Activated naive CD8-positive, alpha-beta T cell treated with anti-CD3 and anti-CD28 coated beads, Interleukin-2, amount 10 ng/mL, durations not matched to agents 7 days and 5 days (primary cell): ENCODE data around the gene HERPUD2. TPM values are rescaled to one million over a fixed set of nuclear protein-coding genes. Genes with fewer than 3 reads are reported as not detected.
"Not testable (repeated sequence)": the region's sequence is repeated elsewhere in the genome, so short reads cannot be mapped to it uniquely, and the experiment has no call there.

Experiments
- ATAC-seq: fragments of 150-1000 bp; cut with Tn5 transposase; one replicate; pipeline ENCODE4 v1.10.0; 2021; ENCODE audit warnings: low read depth, moderate library complexity
- POLR2A ChIA-PET: fragments of 350-600 bp; sonication (Branson Sonifier 250); formaldehyde crosslinking; loops from one replicate; lab custom pipeline; 2021; ENCODE audit warnings: antibody characterized with exemption; lab: Charles Lee
- DNase-seq: peaks from one replicate; pipeline ENCODE4 v3.0.0; 2021
- H3K27ac Mint-ChIP-seq: one replicate; pipeline ENCODE4 v1.8.0; 2022; ENCODE audit warnings: mild to moderate bottlenecking, mixed read lengths
- H3K27me3 Mint-ChIP-seq: one replicate; pipeline ENCODE4 v1.8.0; 2022; ENCODE audit warnings: mild to moderate bottlenecking, moderate library complexity, mixed read lengths
- H3K36me3 Mint-ChIP-seq: one replicate; pipeline ENCODE4 v1.8.0; 2021; ENCODE audit warnings: mild to moderate bottlenecking, mixed read lengths
- H3K4me1 Mint-ChIP-seq: one replicate; pipeline ENCODE4 v1.8.0; 2021; ENCODE audit warnings: mixed read lengths
- H3K4me3 Mint-ChIP-seq: one replicate; pipeline ENCODE4 v1.8.0; 2022; ENCODE audit warnings: mild to moderate bottlenecking, moderate library complexity, mixed read lengths
- H3K9me3 Mint-ChIP-seq: one replicate; pipeline ENCODE4 v1.8.0; 2021; ENCODE audit warnings: mixed read lengths
- total RNA-seq, 2 experiments: library from RNA; stranded (reverse); gene quantifications; one replicate each; pipeline ENCODE4 v1.2.3, GENCODE V29; 2021

Gene HERPUD2
- total RNA-seq, 2 experiments from 2014 or later: 48.5 to 55.6 TPM

DNA sequence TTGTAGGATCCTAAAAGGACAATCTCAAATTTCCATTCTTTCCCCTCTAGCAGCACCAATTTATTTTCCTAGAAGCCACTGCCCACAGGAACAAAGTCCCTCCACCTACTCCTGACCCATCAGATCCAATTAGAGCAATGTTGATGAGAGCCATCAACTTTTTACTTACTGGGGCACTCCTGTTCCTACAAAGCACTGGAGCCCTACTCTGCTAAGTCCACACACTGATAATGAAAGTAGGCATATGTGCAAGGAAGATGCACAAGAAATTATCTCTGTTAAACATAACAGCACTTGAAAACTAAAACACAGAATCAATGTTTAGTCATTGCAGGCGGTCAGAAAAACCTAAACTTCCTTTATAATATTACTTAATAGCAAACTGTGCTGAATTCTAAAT is 3.6 kb downstream of the HERPUD2 start:
- H3K27me3 Mint-ChIP-seq: no peaks in the 10 kb centered on the region
- ATAC-seq (no peak), DNase-seq (no peak)
- H3K27ac Mint-ChIP-seq: peak overlapping the region; percentile 84
- POLR2A ChIA-PET: interaction anchor here (0.8 to 2.6 kb wide), 6 partner anchors 34 to 216 kb away, joined by 3 to 29 read pairs (median 4); partner anchors contain the start of gene SEPTIN7
- peaks cover 57% of the 10 kb centered on the region for H3K4me1 Mint-ChIP-seq
- no peaks in the 10 kb centered on the region for H3K9me3 Mint-ChIP-seq
- peak overlapping the region; percentile 87 for H3K4me3 Mint-ChIP-seq
- peaks cover 20% of the 10 kb centered on the region for H3K36me3 Mint-ChIP-seq

- H3K27me3 Mint-ChIP-seq, ATAC-seq, DNase-seq, H3K9me3 Mint-ChIP-seq: not testable (repeated sequence)
- peak overlapping the region; percentile 87 for H3K4me3 Mint-ChIP-seq
- H3K27ac Mint-ChIP-seq: peak overlapping the region; percentile 84
- H3K4me1 Mint-ChIP-seq: peaks cover 51% of the 10 kb centered on the region
- POLR2A ChIA-PET: interaction anchor here (1.2 to 2.6 kb wide), 3 partner anchors 37 to 216 kb away, joined by 3 to 29 read pairs (median 5); partner anchors contain the start of gene SEPTIN7
- peaks cover 21% of the 10 kb centered on the region for H3K36me3 Mint-ChIP-seq
These were observed 4.3 kb downstream of the HERPUD2 start for GRCh38 chr7:35690614-35691013.

- Mint-ChIP-seq H3K27ac (no peak overlapping the region), H3K4me3 (no peak overlapping the region), H3K36me3 (peaks cover 40% of the 10 kb centered on the region), H3K27me3 (no peaks in the 10 kb centered on the region), H3K4me1 (peaks cover 52% of the 10 kb centered on the region), H3K9me3 (peaks cover 5% of the 10 kb centered on the region)
- POLR2A ChIA-PET: interaction anchor here (3.2 kb wide), 1 partner anchor 9 kb away, joined by 11 read pairs; the partner anchor contains the start of gene HERPUD2
- DNase-seq: no peak
- no peak for ATAC-seq
These were observed 9.2 kb downstream of the HERPUD2 start for GRCh38 chr7:35685781-35686180.

- DNase-seq (no peak), ATAC-seq (peak; percentile 72)
- peaks cover 36% of the 10 kb centered on the region for H3K4me1 Mint-ChIP-seq
- peaks cover 5% of the 10 kb centered on the region for H3K9me3 Mint-ChIP-seq
- no peak overlapping the region for H3K27ac Mint-ChIP-seq
- POLR2A ChIA-PET: interaction anchor here (0.7 kb wide), 1 partner anchor 13 kb away, joined by 3 read pairs; no protein-coding TSS in a partner anchor
- no peaks in the 10 kb centered on the region for H3K27me3 Mint-ChIP-seq
- peak overlapping the region; percentile 45 for H3K4me3 Mint-ChIP-seq
- peaks cover 35% of the 10 kb centered on the region for H3K36me3 Mint-ChIP-seq
These were observed 13.5 kb downstream of the HERPUD2 start for GRCh38 chr7:35681231-35682029.

DNA sequence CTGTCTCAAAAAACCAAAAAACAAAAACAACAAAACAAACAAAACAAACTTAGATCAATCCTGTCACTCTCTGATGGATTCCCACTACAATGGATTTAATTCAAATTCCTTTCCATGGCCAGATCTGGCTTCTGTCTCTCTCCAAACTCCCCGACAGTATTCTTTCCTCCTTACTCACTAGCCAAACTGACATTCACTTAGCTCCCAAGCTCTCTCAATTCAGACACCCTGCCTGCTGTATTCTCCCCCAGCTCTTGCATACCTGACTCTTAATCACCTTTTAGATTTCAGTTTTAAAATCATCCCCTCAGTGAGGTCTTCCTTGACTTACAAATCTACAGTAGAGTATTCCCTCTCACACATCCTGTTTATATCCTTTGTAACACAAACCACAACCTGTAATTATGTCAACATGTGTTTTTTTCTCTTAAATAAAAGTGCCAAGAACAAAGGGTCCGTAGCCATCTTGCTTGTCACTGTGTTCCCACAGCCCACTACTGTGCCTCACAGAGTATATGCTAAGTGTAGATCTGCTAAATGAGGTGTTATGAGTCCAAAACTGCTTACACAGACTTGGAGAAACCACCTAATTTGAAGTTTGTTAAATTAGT is 14.4 kb downstream of the HERPUD2 start:
- DNase-seq (no peak), ATAC-seq (peak; percentile 27)
- POLR2A ChIA-PET: no interaction called here
- Mint-ChIP-seq H3K9me3 (peaks cover 5% of the 10 kb centered on the region), H3K27me3 (no peaks in the 10 kb centered on the region), H3K4me1 (peaks cover 39% of the 10 kb centered on the region), H3K4me3 (peak overlapping the region; percentile 10), H3K36me3 (peaks cover 33% of the 10 kb centered on the region), H3K27ac (peak overlapping the region; percentile 10)

DNA sequence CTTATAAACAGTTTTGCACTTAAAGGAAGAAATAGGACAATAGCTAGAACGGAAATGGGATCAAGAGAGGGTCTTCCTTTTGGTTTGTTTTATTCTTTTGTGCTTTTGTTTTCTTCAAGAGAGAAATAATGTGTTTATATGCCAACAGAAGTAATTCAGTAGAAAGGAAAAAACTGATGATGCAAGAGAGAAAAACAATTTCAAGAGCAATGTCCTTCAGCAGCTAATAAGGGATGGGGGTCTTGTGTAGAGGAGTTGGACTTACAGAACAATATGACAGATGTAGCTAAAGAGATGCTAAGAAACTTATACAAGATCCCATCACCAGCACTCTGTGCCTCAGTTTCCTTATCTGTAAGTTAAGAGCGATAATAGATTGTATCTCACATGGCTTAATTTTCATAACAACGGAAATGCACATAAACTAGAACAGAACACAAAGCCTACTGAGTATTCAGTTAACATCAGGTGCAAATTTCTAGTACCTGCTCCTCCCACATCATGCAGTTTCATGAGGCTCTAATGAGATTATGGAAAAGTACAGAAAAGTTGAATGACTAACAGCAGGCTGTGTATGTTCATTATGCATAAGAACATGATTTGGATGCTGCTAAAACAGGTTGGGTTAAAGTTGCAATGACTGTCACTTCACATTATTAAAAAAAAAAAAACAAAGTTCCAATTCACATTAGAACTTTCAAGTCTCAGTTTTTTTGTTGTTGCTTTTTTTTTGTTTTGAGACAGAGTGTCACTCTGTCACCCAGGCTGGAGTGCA is 17.2 kb downstream of the HERPUD2 start:
- no peaks in the 10 kb centered on the region for H3K27me3 Mint-ChIP-seq

GRCh38 chr7:35676211-35676610 is 18.7 kb downstream of the HERPUD2 start:
- peaks cover 18% of the 10 kb centered on the region for H3K36me3 Mint-ChIP-seq
- no peak overlapping the region for H3K27ac Mint-ChIP-seq
- H3K4me3 Mint-ChIP-seq: no peak overlapping the region
- ATAC-seq (no peak), DNase-seq (no peak)
- H3K9me3 Mint-ChIP-seq: no peaks in the 10 kb centered on the region
- POLR2A ChIA-PET: no interaction called here
- H3K4me1 Mint-ChIP-seq: peaks cover 21% of the 10 kb centered on the region
- H3K27me3 Mint-ChIP-seq: no peaks in the 10 kb centered on the region

More for the DNA sequence above, 17.2 kb downstream of the HERPUD2 start:
- ATAC-seq (no peak), DNase-seq (no peak)
- Mint-ChIP-seq H3K9me3 (no peaks in the 10 kb centered on the region), H3K4me3 (no peak overlapping the region), H3K27ac (no peak overlapping the region), H3K4me1 (peaks cover 32% of the 10 kb centered on the region), H3K36me3 (peaks cover 19% of the 10 kb centered on the region)
- POLR2A ChIA-PET: no interaction called here

- ATAC-seq: no peak
- POLR2A ChIA-PET: no interaction called here
- DNase-seq: no peak
- Mint-ChIP-seq H3K9me3 (no peaks in the 10 kb centered on the region), H3K27me3 (no peaks in the 10 kb centered on the region), H3K4me1 (peaks cover 3% of the 10 kb centered on the region), H3K27ac (no peak overlapping the region), H3K4me3 (no peak overlapping the region), H3K36me3 (peaks cover 38% of the 10 kb centered on the region)
These were observed 23.9 kb downstream of the HERPUD2 start for GRCh38 chr7:35670856-35671569.

GRCh38 chr7:35660411-35660810 is 34.5 kb downstream of the HERPUD2 start:
- H3K9me3 Mint-ChIP-seq, H3K27me3 Mint-ChIP-seq, H3K27ac Mint-ChIP-seq, H3K4me3 Mint-ChIP-seq, ATAC-seq, DNase-seq, POLR2A ChIA-PET: not testable (repeated sequence)
- Mint-ChIP-seq H3K4me1 (peaks cover 10% of the 10 kb centered on the region), H3K36me3 (peaks cover 68% of the 10 kb centered on the region)

DNA sequence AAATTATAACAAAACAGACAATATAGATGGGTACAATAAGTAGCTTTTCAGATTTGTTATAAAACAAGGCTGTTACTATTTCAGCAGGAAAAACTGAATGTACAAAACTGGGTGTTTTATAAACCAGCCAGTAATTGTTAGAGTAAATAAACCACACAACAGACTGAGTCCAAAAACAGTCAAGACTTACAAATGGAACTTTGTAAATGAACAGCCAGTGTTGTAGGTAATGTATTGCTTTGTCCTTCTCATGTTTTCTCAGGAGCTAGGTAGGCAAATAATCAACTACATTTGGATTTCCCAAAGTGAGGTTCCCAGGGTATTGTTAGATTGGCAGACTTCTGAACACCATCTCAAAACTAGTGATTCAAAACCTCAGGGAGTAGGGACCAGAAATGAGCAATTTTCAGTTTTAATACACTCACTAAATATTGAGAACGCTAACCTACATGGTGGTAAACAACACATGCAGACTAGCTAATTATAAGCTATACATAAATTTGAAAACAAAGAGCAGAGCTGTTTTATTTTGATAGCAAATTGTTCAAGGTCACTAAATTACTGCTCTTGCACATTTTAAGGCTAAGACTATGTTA is 36.2 kb downstream of the HERPUD2 start:
- POLR2A ChIA-PET: no interaction called here
- peaks cover 8% of the 10 kb centered on the region for H3K9me3 Mint-ChIP-seq
- ATAC-seq (no peak), DNase-seq (no peak)
- no peaks in the 10 kb centered on the region for H3K27me3 Mint-ChIP-seq
- no peak overlapping the region for H3K4me3 Mint-ChIP-seq
- H3K4me1 Mint-ChIP-seq: peaks cover 19% of the 10 kb centered on the region
- no peak overlapping the region for H3K27ac Mint-ChIP-seq
- H3K36me3 Mint-ChIP-seq: peaks cover 64% of the 10 kb centered on the region

DNA sequence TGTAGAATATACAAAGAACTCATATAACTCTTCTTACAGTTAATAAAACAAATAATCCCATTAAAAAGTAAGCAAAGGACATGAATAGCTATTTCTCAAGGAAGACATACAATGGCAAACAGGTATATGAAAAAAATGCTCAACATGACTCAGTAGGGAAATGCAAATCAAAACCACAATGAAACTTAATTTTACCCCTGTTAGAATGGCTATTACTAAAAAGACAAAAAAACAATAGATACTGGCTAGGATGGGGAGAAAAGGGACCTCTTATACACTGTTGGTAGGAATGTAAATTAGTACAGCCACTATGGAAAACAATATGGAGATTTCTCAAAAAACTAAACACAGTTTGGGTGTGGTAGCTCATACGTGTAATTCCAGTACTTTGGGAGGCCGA is 37.8 kb downstream of the HERPUD2 start:
- POLR2A ChIA-PET: no interaction called here
- Mint-ChIP-seq H3K36me3 (peaks cover 67% of the 10 kb centered on the region), H3K4me1 (peaks cover 34% of the 10 kb centered on the region), H3K4me3 (no peak overlapping the region), H3K9me3 (peaks cover 16% of the 10 kb centered on the region), H3K27me3 (no peaks in the 10 kb centered on the region), H3K27ac (no peak overlapping the region)
- ATAC-seq (no peak), DNase-seq (no peak)

GRCh38 chr7:35654558-35654957 is 40.4 kb downstream of the HERPUD2 start:
- DNase-seq, H3K4me3 Mint-ChIP-seq, ATAC-seq, H3K27me3 Mint-ChIP-seq, H3K27ac Mint-ChIP-seq: not testable (repeated sequence)
- peaks cover 16% of the 10 kb centered on the region for H3K9me3 Mint-ChIP-seq
- H3K4me1 Mint-ChIP-seq: peaks cover 41% of the 10 kb centered on the region
- peaks cover 70% of the 10 kb centered on the region for H3K36me3 Mint-ChIP-seq
- POLR2A ChIA-PET: interaction anchor here (1.6 kb wide), 1 partner anchor 37 kb away, joined by 5 read pairs; no protein-coding TSS in a partner anchor
